NT2/D1 (cell line): ENCODE results near the gene SLITRK2.

Source experiments
- SUZ12 ChIP-seq: IDR thresholded peaks from 2 replicates; pipeline ENCODE4 v1.6.1; 2011; ENCODE audit not compliant: insufficient read length, insufficient read depth; ENCODE audit errors: extremely low read depth
- YY1 ChIP-seq: IDR thresholded peaks from 2 replicates; pipeline ENCODE4 v1.6.1; 2011; ENCODE audit not compliant: insufficient read length, insufficient read depth
- ZNF274 ChIP-seq: IDR thresholded peaks from 2 replicates; pipeline ENCODE4 v1.6.1; 2011; ENCODE audit warnings: mild to moderate bottlenecking, low read depth, low read length

DNA sequence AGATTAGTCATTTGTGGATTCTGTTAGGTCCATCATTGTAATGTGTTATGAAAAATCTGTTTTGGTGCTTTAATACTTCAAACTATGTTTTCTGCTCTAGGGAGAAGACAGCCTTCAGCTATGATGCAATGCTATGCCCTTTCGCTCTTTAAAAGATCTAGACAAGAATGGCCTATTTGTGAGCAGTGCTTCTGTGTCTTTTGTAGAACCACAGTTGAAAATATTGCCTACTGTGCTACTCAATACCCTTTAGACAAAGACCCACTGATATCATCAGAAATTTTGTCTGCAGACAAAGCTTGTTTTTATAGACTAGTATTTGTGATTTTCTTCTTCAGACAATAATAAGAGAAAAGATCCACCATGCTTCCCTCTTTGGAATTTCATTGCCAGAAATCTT, 44.6 kb upstream of the SLITRK2 start:
- TF ChIP-seq YY1 = no peak
- TF ChIP-seq ZNF274 = no peak
- no peak for TF ChIP-seq SUZ12
